C4-2B (cell line): Measurements from ENCODE around the gene ISL1.

Experiments used
- ZFX ChIP-seq: fragments of 450-650 bp; IDR thresholded peaks from 2 replicates; pipeline ENCODE4 v1.6.1; 2017
- TF ChIP-seq, protein P1 (sequence below): fragments of 450-650 bp; conservative IDR thresholded peaks from 2 replicates; pipeline ENCODE4 v1.5.1; 2017; ENCODE audit warnings: mild to moderate bottlenecking

DNA sequence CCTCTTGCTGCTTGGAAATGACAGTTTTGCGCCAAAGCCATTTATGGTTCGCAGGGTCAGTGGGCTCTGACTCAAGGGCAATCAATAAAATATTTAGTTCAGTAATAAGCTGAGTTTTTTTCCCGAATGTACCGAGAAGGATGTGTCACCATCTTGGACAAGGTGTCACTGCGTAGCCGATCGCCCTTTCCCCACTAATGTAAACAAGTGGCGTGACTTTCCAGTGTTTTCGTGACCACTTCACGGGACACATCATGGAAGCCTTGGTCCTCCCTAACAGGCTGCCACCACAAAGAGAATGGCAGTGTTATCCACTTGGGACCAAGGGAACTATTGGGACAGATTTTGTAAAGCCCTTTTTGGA, 16.4 kb downstream of the ISL1 start:
- TF ChIP-seq, protein P1, sequence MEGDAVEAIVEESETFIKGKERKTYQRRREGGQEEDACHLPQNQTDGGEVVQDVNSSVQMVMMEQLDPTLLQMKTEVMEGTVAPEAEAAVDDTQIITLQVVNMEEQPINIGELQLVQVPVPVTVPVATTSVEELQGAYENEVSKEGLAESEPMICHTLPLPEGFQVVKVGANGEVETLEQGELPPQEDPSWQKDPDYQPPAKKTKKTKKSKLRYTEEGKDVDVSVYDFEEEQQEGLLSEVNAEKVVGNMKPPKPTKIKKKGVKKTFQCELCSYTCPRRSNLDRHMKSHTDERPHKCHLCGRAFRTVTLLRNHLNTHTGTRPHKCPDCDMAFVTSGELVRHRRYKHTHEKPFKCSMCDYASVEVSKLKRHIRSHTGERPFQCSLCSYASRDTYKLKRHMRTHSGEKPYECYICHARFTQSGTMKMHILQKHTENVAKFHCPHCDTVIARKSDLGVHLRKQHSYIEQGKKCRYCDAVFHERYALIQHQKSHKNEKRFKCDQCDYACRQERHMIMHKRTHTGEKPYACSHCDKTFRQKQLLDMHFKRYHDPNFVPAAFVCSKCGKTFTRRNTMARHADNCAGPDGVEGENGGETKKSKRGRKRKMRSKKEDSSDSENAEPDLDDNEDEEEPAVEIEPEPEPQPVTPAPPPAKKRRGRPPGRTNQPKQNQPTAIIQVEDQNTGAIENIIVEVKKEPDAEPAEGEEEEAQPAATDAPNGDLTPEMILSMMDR: no peak
- TF ChIP-seq ZFX: no peak
